CD4-positive, alpha-beta T cell treated with Interleukin-4 for 1 hour (primary cell): ENCODE data around the gene LIG4.
"Not testable (repeated sequence)": the region's sequence is repeated elsewhere in the genome, so short reads cannot be mapped to it uniquely, and the experiment has no call there.

ENCODE experiments used
- DNase-seq, 2 donors: peaks; one replicate each; pipeline ENCODE4 v3.0.0-alpha.2; 2020 to 2022

Gene LIG4

DNA sequence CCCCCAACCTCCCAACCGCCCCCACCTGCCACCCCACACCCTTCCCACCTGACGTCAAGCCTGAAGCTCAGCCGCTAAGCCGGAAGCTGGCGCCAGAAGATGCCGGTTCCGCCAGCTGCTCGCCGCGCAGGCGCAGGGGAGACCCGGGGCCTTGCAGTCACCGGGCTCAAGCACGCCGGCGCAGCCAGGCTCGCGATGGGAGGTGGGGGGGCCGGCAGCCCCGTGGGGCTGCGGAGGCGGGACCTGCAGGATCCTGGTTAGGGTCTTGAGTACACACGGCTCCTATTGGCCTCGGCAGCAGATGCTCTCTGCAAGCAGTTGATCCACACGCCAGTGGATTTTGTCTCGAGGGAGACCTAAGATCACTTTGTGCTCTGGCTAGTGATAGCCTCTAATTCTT is at the start of gene LIG4:
Gene LIG4 (minus strand): TSS at position 101 of the 400 bp plus-strand sequence. CDS start 4,268 bp downstream, outside the sequence.
- peak; percentile 94 to 96 for DNase-seq

DNA sequence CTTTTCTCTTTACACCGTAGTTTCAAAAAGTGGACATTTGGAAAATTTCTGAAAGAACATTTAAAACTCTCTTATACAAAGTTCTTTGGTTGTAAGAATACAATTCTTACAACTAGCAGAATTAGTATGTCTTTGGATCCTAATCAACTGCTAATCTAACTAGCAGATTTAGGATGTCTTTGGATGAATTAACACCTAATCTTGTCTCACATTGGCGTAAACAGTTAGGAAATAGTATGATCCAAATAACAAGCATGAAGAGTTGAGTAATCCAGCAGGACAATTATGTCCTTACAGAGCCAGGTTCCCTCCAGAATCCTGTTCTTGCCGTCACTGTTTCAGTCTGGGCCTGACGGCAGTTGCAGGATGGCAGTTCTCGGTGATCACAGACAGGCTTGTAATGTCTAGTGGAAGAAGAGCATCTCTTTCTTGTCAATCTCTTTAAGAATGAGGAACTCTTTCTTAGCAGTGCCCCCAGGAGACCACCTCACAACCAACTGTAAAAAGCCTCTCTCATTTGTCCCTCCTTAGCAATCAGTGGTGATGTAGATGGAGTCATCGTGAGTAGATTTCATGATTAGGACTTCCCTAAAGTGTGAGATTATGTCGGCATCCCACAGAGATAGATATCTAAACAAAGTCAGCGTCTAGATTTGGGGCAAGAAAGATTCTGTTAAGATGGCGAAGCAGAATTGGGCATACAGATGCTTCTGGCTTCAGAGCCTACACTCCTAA is 48.5 kb upstream of the LIG4 start:
- no peak for DNase-seq

DNA sequence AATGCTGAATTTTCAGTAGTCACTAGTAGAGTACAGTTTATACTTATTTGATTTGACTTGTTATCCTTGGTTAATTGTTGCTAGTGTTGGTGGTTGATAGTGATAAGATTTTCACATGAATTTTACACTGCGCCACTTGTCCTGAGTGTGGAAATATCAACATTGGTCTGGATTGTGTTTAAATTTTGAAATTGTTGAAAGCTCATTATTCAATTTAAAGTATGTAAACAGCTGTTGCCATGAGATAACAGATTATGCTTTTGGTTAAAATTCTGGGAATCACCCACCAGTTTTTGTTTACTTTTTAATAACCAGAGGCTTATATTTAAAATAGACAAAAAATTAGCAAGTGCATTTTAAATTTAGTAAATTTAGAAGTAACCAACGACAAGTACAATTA is 41.9 kb upstream of the LIG4 start:
- no peak for DNase-seq

DNA sequence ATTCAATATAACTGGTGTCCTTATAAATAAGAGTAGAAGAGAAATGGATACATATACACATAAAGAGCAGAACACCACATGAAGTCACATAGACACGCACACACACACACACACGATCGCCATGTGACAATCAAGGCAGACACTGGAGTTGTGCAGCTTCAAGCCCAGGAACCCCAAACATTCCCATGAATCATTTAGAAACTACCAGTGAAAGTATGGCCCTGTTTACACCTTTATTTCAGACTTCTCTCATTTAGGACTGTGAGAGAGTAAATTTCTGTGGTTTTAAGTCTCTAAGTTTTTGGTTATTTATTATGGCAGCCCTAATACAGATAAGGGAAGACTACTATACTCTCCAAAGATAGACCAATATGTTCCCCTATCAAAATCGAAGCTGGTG is 33.8 kb upstream of the LIG4 start:
- DNase-seq: no peak

DNA sequence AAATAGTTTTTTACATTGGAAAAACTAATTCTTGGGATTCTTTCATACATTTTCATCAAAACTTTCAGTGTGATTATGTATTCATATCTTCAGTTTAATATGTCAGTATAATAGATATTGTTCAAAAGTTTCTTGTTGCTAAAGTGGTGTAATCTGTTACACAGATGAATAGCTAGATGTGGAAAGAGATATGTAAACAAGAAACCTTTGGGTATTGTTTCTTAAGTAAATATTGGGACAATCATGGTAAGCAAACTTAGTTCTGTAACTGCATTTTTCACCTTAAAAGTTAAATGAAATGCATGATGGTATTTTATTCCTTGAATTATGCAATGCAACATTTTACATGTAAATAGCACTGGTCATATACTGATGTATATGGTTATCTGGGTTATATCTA is 15.0 kb upstream of the LIG4 start:
- DNase-seq: no peak

DNA sequence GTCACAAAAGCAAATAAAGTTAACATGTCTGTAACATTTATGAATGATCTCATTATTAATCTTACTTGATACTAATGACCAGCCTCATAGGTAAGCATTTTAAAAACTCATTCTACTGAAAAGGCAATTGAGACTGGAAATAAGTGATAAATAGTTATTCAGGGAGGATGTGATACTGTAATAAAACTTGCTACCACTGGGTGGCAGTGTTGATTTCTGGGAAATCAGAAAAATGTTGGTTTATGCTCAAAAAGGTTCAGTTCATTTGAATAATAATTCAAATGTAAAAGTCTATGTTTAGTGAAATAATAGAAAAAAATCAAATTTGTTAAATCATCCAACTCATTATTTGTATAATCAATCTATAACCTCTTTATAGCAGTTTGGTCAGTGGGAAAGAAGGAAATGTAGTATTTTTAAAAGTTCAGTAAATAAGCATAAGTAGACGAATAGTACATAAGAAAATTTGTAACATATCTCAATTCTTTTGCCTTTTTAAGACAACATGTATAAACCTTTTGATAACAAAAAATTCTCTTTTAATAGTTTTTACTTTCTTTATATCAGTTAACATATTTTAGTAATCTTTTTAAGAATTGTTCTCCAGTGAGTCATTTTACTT is 12.4 kb upstream of the LIG4 start:
- peak in 1 of 2 donors; percentile 66 for DNase-seq

DNA sequence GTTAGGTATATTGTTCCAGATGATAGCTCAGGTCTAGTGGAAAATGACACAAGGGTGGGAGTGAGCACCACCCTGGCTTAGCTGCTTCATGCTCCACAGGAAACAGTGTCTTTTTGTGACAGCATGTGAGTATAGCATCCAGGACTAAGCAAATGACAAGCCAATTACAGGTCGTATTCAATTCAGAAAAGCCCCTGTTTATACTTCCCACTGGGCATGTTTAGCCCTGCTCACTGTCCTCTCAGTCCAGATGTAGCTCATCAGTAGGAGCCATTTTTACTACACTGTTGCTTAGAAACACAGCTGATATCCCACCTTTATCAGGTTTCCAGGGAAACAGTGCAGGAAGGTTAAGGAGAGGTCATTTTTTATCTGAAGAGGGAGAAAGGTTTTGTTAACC is 10.8 kb upstream of the LIG4 start:
- DNase-seq: no peak

DNA sequence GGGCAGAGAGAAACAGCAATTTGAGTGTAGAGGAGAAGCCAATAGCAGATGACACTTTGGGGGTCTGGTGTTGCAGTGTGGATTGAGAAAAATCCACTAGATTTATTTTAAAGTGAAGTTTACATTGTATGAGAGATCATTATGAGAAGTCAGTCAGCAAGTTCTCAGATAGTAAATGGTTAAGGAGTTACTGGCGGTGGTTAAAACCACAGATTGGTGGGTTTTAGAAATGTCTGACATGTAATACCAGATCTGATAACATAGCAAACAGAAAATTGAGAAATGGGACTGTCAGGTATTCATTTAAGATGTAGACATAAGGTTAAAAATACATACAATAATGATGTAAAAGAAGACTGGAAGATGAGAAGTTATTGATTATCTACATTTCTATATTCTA is 10.1 kb upstream of the LIG4 start:
- peak in 1 of 2 donors; percentile 32 for DNase-seq

DNA sequence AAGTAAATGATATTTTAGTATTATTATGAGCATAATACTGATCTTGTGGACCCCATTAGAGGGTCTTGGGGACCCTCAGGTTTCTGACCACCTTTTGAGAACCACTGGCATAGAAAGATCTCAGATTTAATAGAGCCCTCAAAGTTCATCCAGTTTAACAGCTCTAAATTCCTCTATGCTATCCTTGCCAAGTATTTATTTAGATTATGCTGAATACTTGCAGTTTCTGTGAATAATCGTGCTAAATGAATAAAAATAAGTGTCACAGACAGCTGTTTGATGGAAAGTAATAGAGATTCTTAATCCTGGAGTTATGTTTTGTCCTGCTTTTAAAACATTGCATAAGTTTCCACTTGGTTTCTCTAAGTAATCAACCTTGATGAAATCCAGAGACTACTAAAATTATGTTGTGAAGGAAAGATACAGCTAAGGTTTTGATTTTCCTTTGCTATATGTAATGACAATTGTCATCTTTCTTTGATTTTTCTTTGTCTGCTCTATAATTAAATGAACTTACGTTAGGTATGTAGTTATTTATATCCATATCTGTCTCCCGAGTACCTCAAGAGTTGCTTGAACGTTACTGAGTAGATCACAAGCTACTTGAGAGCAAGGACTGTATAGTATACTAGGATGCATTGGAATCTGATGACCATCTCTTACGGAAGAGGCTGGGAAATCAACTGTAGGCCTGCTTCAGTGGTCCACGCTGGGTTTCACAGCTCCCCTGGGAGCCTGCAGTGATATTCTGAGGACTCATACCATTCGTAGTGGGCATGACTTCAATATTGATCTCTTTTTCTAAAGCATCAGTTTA is 8.6 kb upstream of the LIG4 start:
- DNase-seq: no peak

DNA sequence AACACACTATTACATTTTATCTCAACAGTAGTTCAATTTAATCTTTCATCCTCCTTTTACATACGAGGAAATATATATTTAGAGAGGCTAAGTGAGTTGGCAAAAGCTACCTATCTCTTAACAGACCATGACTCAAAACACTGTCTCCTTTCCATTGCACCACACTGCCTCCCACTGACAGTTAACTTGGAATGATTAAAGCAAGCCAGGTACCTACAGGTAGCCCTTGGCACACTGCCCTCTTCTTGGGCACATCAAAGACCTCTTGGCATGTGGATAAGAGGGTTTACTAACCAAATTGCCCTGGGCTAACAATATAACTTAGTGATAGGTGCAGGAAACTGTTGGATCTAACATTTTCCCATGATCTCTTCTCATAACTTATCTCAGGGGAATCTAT is 4.7 kb upstream of the LIG4 start:
- DNase-seq: peak in 1 of 2 donors; percentile 37

DNA sequence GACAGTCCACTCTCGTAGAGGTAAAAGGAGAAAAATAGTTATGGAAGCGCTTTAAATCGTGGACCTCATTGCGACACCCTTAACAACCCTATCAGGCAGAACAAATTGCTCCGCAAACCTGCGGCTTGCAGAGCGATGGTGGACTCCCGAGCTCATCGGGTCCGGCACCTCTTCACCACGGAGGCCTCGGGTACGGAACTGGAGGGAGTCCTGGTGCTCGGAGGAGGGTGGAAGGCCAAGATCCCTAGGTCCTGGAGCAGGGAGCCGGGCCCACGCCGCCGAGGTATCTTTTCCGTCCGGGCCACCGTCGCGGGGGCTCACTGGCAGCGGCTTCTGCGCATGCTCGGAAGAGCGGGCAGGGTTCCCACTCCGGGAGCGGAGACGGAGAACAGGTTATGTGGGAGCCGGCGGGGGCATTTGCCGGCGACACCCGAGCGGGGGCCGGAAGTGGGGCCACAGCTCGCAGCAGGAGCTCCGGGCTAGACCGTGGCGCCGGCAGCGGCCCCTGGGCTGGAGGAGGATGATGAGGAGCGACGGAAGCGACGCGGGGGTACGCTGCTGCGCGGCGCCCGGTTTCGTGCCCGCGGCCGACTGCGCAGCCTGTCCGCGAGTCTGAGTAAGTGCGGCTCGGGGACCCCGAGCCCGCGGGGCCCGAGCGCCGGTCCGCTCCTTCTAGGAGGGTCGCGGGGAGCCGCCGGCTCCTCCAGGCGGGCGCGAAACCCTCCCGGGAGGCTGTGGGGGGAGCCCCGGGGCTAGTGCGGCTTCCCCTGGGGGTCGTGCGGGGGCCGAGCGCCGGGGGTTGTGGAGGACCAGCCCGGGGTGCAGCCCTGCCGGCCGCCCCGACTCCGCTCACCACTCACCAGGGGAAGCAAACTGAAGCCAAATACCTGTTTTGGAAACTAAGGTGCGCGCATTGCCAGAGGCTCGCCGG is 3.0 kb upstream of the LIG4 start, which contains the start of gene ABHD13:
Gene ABHD13 (plus strand): TSS at position 349 of the 931 bp plus-strand sequence. CDS start 10,827 bp downstream, outside the sequence.
- DNase-seq: peak; percentile 92 to 94

DNA sequence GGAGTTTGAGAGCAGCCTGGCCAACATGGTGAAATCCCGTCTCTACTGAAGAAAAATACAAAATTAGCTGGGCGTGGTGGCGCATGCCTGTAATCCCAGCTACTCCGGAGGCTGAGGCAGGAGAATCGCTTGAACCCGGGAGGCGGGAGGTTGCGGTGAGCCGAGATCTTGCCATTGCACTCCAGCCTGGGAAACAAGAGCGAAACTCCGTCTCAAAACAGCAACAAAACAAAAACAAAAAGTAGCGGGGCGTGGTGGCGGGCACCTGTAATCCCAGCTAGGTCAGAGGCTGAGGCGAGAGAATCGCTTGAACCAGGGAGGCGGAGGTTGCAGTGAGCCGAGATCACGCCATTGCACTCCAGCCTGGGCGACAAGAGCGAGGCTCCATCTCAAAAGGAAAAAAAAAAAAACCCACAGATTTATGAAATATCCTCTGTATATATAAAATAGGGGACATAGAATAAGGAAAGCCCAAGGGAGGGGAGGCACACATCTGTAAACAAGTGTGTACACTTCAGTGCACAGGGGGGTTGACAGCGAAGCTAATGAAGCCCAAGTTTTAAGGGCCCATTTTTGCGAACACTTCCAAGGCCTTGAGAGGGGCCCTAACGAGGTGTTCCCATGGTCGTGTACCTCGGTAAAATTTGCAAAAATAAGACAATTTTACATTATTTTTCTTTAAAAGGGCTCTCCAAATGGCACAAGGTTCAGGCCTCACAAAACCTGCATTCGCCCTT is 2.1 kb upstream of the LIG4 start:
- DNase-seq: not testable (repeated sequence)

DNA sequence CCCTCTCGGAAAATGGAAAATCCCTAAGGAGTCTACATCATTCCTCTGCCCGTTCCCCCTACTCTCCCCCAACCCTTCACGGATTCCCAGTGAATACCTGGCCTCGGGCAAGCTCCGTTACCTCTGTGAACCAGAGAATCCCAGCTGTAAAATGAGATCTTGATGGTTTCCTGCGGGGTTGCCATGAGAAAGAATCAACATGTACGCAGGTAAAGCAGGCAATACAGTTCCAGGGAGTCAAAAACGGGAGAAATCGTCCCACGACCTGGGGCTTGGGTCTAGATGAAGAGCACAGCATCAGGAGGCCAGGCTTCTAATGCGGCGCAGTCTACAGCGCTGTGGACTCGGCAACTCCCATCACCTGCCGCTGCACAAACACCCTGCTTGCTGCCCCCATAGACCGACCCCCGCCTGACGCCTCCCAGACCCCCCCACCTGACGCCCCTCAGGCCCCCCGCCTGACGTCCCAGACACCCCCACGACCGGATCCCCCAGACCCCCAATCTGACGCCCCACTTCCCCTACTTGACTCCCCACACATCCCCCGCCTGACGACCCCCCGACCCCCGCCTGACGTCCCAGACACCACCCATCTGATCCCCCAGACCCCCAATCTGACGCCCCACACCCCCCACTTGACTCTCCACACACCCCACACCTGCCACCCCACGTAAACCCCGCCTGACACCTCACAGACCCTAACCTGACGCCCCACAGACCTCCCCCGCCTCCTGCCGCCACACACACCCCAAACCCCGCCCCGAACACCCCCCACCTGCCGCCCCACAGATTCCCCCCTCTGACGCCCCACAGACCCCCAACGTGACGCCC is 680 bp downstream of the LIG4 start:
- no peak for DNase-seq

DNA sequence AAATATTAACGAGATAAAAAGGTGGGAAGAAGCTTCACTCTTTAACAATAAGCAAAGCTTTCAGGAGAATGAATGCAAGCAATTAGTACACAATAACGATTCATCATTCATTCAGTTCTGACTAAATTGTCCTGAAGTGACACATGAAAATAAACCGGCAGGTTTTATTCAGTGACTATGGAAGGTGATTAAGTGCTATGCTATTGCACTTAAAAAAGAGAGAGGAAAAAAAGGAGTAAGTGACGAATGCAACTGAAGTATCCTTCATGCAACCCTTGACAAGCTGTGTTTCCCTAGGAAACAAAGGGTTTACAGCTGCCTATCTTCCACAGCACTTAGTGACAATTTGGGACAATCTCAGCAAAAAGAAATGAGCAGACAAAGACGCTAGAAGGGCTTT is 1.4 kb downstream of the LIG4 start:
- DNase-seq: no peak

DNA sequence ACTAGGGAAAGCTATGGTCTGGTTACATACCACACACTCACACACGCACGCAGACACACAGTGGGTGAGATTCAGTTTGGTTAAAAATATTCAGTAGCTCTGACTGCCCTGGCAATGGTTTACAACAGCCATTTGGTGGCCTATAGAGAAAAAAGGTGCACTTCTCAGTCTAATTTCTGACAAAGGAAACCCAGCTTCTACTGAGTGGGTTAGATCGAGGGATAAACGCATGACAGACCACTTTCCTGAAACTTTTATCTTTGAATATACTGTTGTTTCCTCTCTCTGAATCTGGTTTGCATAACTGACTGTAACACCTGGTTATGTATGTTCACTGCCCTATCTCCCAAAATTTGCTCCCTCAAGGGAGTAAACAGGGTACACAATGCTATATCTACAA is 2.5 kb downstream of the LIG4 start:
- DNase-seq: no peak

DNA sequence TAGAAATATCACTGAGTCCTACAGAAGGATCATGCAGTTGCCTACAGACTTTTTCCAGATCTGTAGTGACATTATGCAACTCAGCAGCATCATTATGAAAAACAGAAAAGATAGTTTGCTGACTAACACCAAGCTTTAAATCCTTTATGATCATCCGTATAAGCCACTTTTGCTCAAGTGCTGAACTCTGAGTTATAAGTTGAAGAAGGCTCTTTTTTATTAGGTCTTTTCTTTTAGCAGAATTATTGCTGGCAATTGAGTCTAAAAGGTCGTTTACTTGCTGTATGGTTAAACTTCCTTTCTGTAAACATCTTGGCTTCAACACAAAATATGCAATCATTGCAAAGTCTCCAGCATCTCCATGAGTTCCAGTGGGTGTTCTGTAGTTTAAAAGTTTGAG is 4.8 kb downstream of the LIG4 start:
- DNase-seq: no peak

DNA sequence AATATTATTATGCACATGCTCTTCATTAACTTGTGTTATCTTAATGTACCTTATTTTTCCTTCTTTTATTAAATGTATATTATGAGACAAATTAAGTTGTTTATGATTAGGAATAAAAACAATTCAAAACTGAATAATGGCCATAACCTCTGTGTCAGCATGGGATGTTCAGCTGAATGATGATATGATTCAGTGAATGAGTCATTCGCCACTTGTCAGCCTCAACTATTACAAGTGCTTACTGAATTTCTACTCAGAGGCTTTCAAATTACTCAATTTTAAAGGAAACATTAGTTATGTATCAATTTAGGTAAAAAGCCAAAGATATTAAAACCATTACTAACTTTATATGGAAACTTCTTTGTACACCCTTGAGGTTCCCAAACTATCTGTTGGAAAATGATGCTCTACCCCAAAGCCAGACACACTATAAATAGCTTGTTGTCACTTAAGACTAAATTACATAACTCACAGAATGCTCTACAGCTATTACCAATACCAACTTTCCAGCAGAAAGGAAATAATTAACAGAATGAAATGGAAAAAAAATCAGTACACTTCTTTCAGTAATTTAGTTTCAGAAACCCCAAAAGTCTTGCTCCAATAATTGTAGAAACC is 14.4 kb downstream of the LIG4 start:
- no peak for DNase-seq

DNA sequence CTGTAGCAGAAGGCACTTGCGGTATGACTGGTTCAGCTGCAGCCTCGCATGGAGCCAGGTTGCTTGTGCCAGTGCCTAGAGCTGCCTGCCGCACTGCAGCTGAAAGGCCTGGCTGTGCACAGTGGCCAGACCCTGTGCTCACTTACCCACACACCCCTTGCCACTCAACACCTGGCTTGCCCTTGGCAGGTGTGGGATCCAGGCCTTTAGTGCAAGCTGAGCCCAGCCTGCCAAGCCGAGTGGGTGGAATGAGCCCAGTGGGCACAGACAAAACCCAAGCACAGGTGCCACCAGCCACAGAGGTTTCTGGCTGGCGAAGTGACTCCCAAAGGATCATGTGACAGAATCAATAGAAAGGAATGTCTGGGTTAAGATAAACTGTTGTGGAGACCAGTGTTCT is 19.5 kb downstream of the LIG4 start:
- no peak for DNase-seq

DNA sequence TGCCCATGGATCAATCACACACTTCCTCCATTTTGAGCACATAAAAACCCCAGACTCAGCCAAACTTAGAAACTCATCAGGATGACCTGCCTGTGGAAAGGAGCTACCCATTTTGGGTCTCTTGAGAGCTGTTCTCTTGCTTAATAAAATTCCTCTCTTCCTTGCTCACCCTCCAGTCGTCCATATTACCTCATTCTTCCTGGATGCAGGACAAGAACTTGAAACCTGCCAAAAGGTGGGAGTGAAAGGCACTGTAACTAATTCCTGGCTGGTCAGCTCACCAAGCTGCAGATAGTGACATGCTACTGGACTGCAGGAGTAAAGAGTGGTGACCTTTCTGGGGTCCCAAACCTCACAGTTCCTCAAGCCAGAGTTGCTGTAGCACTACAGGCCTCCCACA is 20.2 kb downstream of the LIG4 start:
- no peak for DNase-seq

DNA sequence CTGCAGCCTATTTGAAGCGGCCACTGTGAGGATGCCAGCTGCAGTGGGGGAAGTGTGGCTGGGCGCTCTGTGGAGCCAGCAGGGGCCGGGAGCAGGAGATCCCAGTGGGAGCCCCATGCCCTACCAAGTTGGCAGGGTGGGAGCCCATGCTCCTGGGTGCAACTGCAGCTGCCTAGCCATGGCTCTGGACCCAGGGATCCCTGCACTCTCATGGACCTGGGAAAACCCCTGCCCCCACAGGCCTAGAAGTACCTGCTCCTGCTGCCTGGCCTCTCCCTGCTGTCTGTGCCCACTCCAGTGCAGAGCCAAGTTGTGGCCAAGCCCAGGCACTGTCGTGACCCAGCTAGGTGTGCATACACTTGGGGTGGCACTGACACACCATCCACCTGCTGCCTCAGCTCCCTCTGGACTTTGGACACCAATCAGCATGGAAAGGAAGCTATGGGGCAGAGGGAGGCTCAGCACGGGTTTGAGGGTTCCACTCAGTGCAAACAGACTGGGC is 20.9 kb downstream of the LIG4 start:
- no peak for DNase-seq
